Caco-2 (cell line): ENCODE data around the gene FREY1. TPM values are rescaled to one million over a fixed set of nuclear protein-coding genes. Genes with fewer than 3 reads are reported as not detected.

Experiments
- BruUV-seq: library from RNA; stranded (reverse); fragments of 400-500 nt; replicated peaks from 2 replicates; lab custom pipeline; 2021; lab: Mats Ljungman, UMichigan
- CTCF ChIA-PET: fragments of 300-600 bp; sonication (Branson Sonifier 250); formaldehyde crosslinking; loops from one replicate; lab custom pipeline; 2022; ENCODE audit warnings: antibody characterized with exemption; lab: Charles Lee
- POLR2A ChIA-PET: fragments of 300-600 bp; sonication (Branson Sonifier 250); formaldehyde crosslinking; loops from one replicate; lab custom pipeline; 2022; ENCODE audit warnings: antibody characterized with exemption; lab: Charles Lee
- DNase-seq, 2 experiments: peaks; one replicate each; pipeline versions ENCODE4 v3.0.0 to v3.0.0-alpha.2; 2020 to 2022
- H3K27me3 ChIP-seq: replicated peaks from 2 replicates; pipeline ENCODE4 v1.6.0; 2011; ENCODE audit warnings: low read length; ENCODE audit not compliant: control insufficient read depth, insufficient read depth
- H3K36me3 ChIP-seq: 2 replicates; pipeline ENCODE4 v1.5.1; 2011; ENCODE audit warnings: low read length; ENCODE audit not compliant: control insufficient read depth, insufficient read depth
- H3K4me1 ChIP-seq: fragments of 250-450 bp; sonication (Bioruptor Pico); 2 replicates; pipeline ENCODE4 v1.5.1; 2020; ENCODE audit warnings: mild to moderate bottlenecking
- H3K4me3 ChIP-seq: 2 replicates; pipeline ENCODE4 v1.5.1; 2011; ENCODE audit warnings: low read depth, mild to moderate bottlenecking, control low read depth, low read length
- H3K9me3 ChIP-seq: fragments of 250-450 bp; sonication (Bioruptor Pico); 2 replicates; pipeline ENCODE4 v1.5.1; 2020; ENCODE audit warnings: mild to moderate bottlenecking, moderate library complexity
- H3K27ac Mint-ChIP-seq: one replicate; pipeline ENCODE4 v1.8.0; 2022; ENCODE audit warnings: mixed read lengths; ENCODE audit not compliant: unreplicated experiment
- H3K27me3 Mint-ChIP-seq: one replicate; pipeline ENCODE4 v1.8.0; 2022; ENCODE audit warnings: mixed read lengths; ENCODE audit not compliant: insufficient read depth, unreplicated experiment
- H3K36me3 Mint-ChIP-seq: one replicate; pipeline ENCODE4 v1.8.0; 2022; ENCODE audit warnings: mild to moderate bottlenecking, mixed read lengths; ENCODE audit not compliant: insufficient read depth, unreplicated experiment
- H3K4me1 Mint-ChIP-seq: one replicate; pipeline ENCODE4 v1.8.0; 2022; ENCODE audit warnings: low read depth, mixed read lengths; ENCODE audit not compliant: unreplicated experiment
- H3K4me3 Mint-ChIP-seq: one replicate; pipeline ENCODE4 v1.8.0; 2022; ENCODE audit warnings: mild to moderate bottlenecking, moderate library complexity, mixed read lengths; ENCODE audit not compliant: unreplicated experiment
- H3K9me3 Mint-ChIP-seq: one replicate; pipeline ENCODE4 v1.8.0; 2022; ENCODE audit warnings: mixed read lengths; ENCODE audit not compliant: unreplicated experiment
- CTCF ChIP-seq, 2 experiments: fragments of 200-600 bp in 1 of 2; IDR thresholded peaks; 1 replicate in 1 of 2; 2 replicates in 1 of 2; pipeline versions ENCODE4 v1.5.1 to v1.8.0; 2011 to 2022; ENCODE audit warnings: antibody characterized with exemption in 1 of 2, control low read depth in 1 of 2, inconsistent platforms in 1 of 2, low read depth in 1 of 2, low read length in 1 of 2, mild to moderate bottlenecking in 1 of 2, moderate library complexity in 1 of 2; ENCODE audit not compliant: insufficient read depth in 1 of 2, severe bottlenecking in 1 of 2, unreplicated experiment in 1 of 2
- intact Hi-C: fragments of 100-400 bp; cut with micrococcal nuclease; formaldehyde crosslinking; loops from one replicate; pipeline ENCODE4 v1.10.0; 2022; ENCODE audit not compliant: unreplicated experiment
- total RNA-seq: library from RNA; stranded (reverse); gene quantifications from 2 replicates; pipeline ENCODE4 v1.2.3, GENCODE V29; 2022

Gene FREY1
- total RNA-seq, 1 experiment from 2014 or later = 1.2 TPM

- Mint-ChIP-seq H3K27me3 (peaks cover 4% of the 10 kb centered on the region), H3K9me3 (no peaks in the 10 kb centered on the region), H3K27ac (peak overlapping the region; percentile 84), H3K36me3 (peaks cover 18% of the 10 kb centered on the region), H3K4me3 (peak overlapping the region; percentile 77), H3K4me1 (peaks cover 8% of the 10 kb centered on the region)
- Histone ChIP-seq H3K27me3 (no peaks in the 10 kb centered on the region), H3K4me3 (peak overlapping the region; percentile 67), H3K36me3 (no peaks in the 10 kb centered on the region), H3K4me1 (peaks cover 10% of the 10 kb centered on the region), H3K9me3 (no peaks in the 10 kb centered on the region)
- intact Hi-C loops = loop anchor here (1.0 kb wide), 2 partner anchors 14 to 23 kb away; partner anchors contain the start of genes LARGE2 and MAPK8IP1
- no peak for TF ChIP-seq CTCF (IDR thresholded peaks at IDR 0.05; ENCODE audit: insufficient read depth in 1 of 2, low read depth in 1 of 2, low read length in 1 of 2, severe bottlenecking in 1 of 2, unreplicated experiment in 1 of 2)
- ChIA-PET POLR2A (interaction anchor here (0.7 to 1.0 kb wide), 2 partner anchors 19 to 23 kb away, joined by 4 read pairs; partner anchors contain the start of genes LARGE2 and PEX16), CTCF (interaction anchor here (0.6 to 1.1 kb wide), 2 partner anchors 19 to 493 kb away, joined by 4 read pairs; partner anchors contain the start of gene CHRM4)
- BruUV-seq = no TSS peak
- DNase-seq = no peak
These were observed 8.0 kb downstream of the FREY1 start for GRCh38 chr11:45899086-45899447.

GRCh38 chr11:45897556-45897955 is 9.5 kb downstream of the FREY1 start:
- peaks cover 14% of the 10 kb centered on the region for H3K4me1 Mint-ChIP-seq
- Histone ChIP-seq H3K4me3 (no peak overlapping the region), H3K27me3 (no peaks in the 10 kb centered on the region), H3K36me3 (no peaks in the 10 kb centered on the region), H3K4me1 (peaks cover 10% of the 10 kb centered on the region), H3K9me3 (no peaks in the 10 kb centered on the region)
- no peak overlapping the region for H3K4me3 Mint-ChIP-seq
- peaks cover 4% of the 10 kb centered on the region for H3K27me3 Mint-ChIP-seq
- POLR2A ChIA-PET = no interaction called here
- H3K9me3 Mint-ChIP-seq = no peaks in the 10 kb centered on the region
- no TSS peak for BruUV-seq
- H3K27ac Mint-ChIP-seq = no peak overlapping the region
- TF ChIP-seq CTCF (IDR thresholded peaks at IDR 0.05; ENCODE audit: insufficient read depth in 1 of 2, low read depth in 1 of 2, low read length in 1 of 2, severe bottlenecking in 1 of 2, unreplicated experiment in 1 of 2) = no peak
- CTCF ChIA-PET = no interaction called here
- intact Hi-C loops = no loop called here
- H3K36me3 Mint-ChIP-seq = peaks cover 4% of the 10 kb centered on the region
- DNase-seq = no peak

- ChIA-PET POLR2A (no interaction called here), CTCF (interaction anchor here (0.6 to 1.3 kb wide), 2 partner anchors 21 to 257 kb away, joined by 3 to 5 read pairs; partner anchors contain the start of gene PEX16)
- H3K27ac Mint-ChIP-seq = no peak overlapping the region
- H3K36me3 Mint-ChIP-seq = peaks cover 4% of the 10 kb centered on the region
- Histone ChIP-seq H3K4me1 (peaks cover 10% of the 10 kb centered on the region), H3K4me3 (no peak overlapping the region), H3K9me3 (no peaks in the 10 kb centered on the region), H3K27me3 (no peaks in the 10 kb centered on the region), H3K36me3 (no peaks in the 10 kb centered on the region)
- peaks cover 14% of the 10 kb centered on the region for H3K4me1 Mint-ChIP-seq
- H3K4me3 Mint-ChIP-seq = no peak overlapping the region
- peaks cover 4% of the 10 kb centered on the region for H3K27me3 Mint-ChIP-seq
- no peaks in the 10 kb centered on the region for H3K9me3 Mint-ChIP-seq
- no peak for DNase-seq
- no peak for TF ChIP-seq CTCF (IDR thresholded peaks at IDR 0.05; ENCODE audit: insufficient read depth in 1 of 2, low read depth in 1 of 2, low read length in 1 of 2, severe bottlenecking in 1 of 2, unreplicated experiment in 1 of 2)
- intact Hi-C loops = no loop called here
- BruUV-seq = no TSS peak
These were observed 10.6 kb downstream of the FREY1 start for GRCh38 chr11:45896422-45896984.
